HEK293 (cell line): ENCODE data around the gene PDP2.

Experiments
- ATF2 ChIP-seq: fragments of 450-650 bp; formaldehyde crosslinking; IDR thresholded peaks from 2 replicates; pipeline ENCODE4 v1.5.1; 2016; ENCODE audit warnings: missing biosample characterization, missing genetic modification characterization, low read depth
- MZF1 ChIP-seq: fragments of 450-650 bp; formaldehyde crosslinking; IDR thresholded peaks from 2 replicates; pipeline ENCODE4 v1.5.1; 2017; ENCODE audit warnings: missing biosample characterization, missing genetic modification characterization, borderline replicate concordance
- REPIN1 ChIP-seq: fragments of 450-650 bp; formaldehyde crosslinking; IDR thresholded peaks from 2 replicates; pipeline ENCODE4 v1.5.1; 2017; ENCODE audit warnings: missing biosample characterization, missing genetic modification characterization, low read depth
- ZBTB20 ChIP-seq: fragments of 450-650 bp; formaldehyde crosslinking; IDR thresholded peaks from 2 replicates; pipeline ENCODE4 v1.5.1; 2016; ENCODE audit warnings: missing biosample characterization, missing genetic modification characterization
- ZBTB7A ChIP-seq: fragments of 450-650 bp; formaldehyde crosslinking; IDR thresholded peaks from 2 replicates; pipeline ENCODE4 v1.5.1; 2016; ENCODE audit warnings: low read depth, missing biosample characterization, missing genetic modification characterization
- ZNF174 ChIP-seq: fragments of 450-650 bp; formaldehyde crosslinking; IDR thresholded peaks from 2 replicates; pipeline ENCODE4 v1.5.0; 2017; ENCODE audit warnings: missing biosample characterization, mild to moderate bottlenecking, missing genetic modification characterization
- ZNF580 ChIP-seq: fragments of 450-650 bp; formaldehyde crosslinking; IDR thresholded peaks from 2 replicates; pipeline ENCODE4 v1.5.1; 2016; ENCODE audit warnings: missing biosample characterization, missing genetic modification characterization
- TF ChIP-seq, protein P1 (sequence below): fragments of 450-650 bp; formaldehyde crosslinking; IDR thresholded peaks from 2 replicates; pipeline ENCODE4 v1.5.1; 2016; ENCODE audit warnings: missing biosample characterization, missing genetic modification characterization
- TF ChIP-seq, protein P2 (sequence below): IDR thresholded peaks from 2 replicates; pipeline ENCODE4 v1.6.1; 2011; ENCODE audit warnings: mild to moderate bottlenecking, low read depth, low read length, borderline replicate concordance

GRCh38 chr16:66916518-66916917 lies 36.2 kb downstream of the PDP2 start:
- TF ChIP-seq ZNF174 (tag by site-specific recombination) (no peak), ATF2 (tag by site-specific recombination) (no peak), ZNF580 (no peak), ZBTB7A (no peak), ZBTB20 (tag by site-specific recombination) (no peak), REPIN1 (tag by site-specific recombination) (no peak), MZF1 (tag by site-specific recombination) (no peak)
- TF ChIP-seq, protein P1, sequence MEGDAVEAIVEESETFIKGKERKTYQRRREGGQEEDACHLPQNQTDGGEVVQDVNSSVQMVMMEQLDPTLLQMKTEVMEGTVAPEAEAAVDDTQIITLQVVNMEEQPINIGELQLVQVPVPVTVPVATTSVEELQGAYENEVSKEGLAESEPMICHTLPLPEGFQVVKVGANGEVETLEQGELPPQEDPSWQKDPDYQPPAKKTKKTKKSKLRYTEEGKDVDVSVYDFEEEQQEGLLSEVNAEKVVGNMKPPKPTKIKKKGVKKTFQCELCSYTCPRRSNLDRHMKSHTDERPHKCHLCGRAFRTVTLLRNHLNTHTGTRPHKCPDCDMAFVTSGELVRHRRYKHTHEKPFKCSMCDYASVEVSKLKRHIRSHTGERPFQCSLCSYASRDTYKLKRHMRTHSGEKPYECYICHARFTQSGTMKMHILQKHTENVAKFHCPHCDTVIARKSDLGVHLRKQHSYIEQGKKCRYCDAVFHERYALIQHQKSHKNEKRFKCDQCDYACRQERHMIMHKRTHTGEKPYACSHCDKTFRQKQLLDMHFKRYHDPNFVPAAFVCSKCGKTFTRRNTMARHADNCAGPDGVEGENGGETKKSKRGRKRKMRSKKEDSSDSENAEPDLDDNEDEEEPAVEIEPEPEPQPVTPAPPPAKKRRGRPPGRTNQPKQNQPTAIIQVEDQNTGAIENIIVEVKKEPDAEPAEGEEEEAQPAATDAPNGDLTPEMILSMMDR (tag by site-specific recombination): no peak
- TF ChIP-seq, protein P2, sequence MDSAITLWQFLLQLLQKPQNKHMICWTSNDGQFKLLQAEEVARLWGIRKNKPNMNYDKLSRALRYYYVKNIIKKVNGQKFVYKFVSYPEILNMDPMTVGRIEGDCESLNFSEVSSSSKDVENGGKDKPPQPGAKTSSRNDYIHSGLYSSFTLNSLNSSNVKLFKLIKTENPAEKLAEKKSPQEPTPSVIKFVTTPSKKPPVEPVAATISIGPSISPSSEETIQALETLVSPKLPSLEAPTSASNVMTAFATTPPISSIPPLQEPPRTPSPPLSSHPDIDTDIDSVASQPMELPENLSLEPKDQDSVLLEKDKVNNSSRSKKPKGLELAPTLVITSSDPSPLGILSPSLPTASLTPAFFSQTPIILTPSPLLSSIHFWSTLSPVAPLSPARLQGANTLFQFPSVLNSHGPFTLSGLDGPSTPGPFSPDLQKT: no peak
